K562 (cell line): ENCODE data around the gene NDUFB10. TPM values are rescaled to one million over a fixed set of nuclear protein-coding genes. Genes with fewer than 3 reads are reported as not detected.

Experiments used
- BHLHE40 ChIP-seq: IDR thresholded peaks from 2 replicates; pipeline ENCODE4 v1.6.1; 2011; ENCODE audit warnings: low read length, improper control_type of control experiment
- GTF2E2 ChIP-seq: fragments of 200-800 bp; sonication (Bioruptor generic); IDR thresholded peaks from 2 replicates; pipeline ENCODE4 v1.6.1; 2016; ENCODE audit warnings: missing genetic modification characterization, missing compliant biosample characterization
- L3MBTL2 ChIP-seq: fragments of 450-650 bp; IDR thresholded peaks from 2 replicates; pipeline ENCODE4 v1.6.1; 2016; ENCODE audit warnings: mild to moderate bottlenecking, moderate library complexity
- polyA plus RNA-seq, 8 experiments: library from polyadenylated mRNA; depleted of rRNA in 4 of 8; stranded (reverse) in 5 of 8; unstranded in 3 of 8; fragments of >200 nt; fragmentation: Nextera tagmentation in 2 of 8; fragmentation: Illumina TruSeq in 1 of 8; extraction: Ambion mirVana in 2 of 8; extraction: Trizol in 1 of 8; gene quantifications; 2 replicates each; pipeline versions ENCODE4 v1.2.1 to v1.2.3, GENCODE V29; 2011 to 2014; ENCODE audit warnings: inconsistent platforms in 1 of 8, missing spikeins in 1 of 8
- total RNA-seq, 7 experiments: library from RNA; depleted of rRNA in 6 of 7; stranded (reverse); fragments of >200 nt in 6 of 7; fragmentation: Illumina TruSeq in 2 of 7; extraction: Trizol in 2 of 7; gene quantifications; 2 replicates each; pipeline versions ENCODE4 v1.2.1 to v1.2.3, GENCODE V29; 2011 to 2021; ENCODE audit warnings: low replicate concordance in 1 of 7
- TF ChIP-seq, protein P1 (sequence below), 2 experiments: fragments of 450-650 bp in 1 of 2; sonication (generic) in 1 of 2; formaldehyde crosslinking in 1 of 2; IDR thresholded peaks; 2 replicates each; pipeline versions ENCODE4 v1.7.1 to v1.9.0; 2016 to 2022; ENCODE audit warnings: inconsistent platforms in 1 of 2, mild to moderate bottlenecking in 1 of 2, missing genetic modification reagents in 1 of 2

Gene NDUFB10
- total and polyA plus RNA-seq, 9 of the 15 experiments (the other 6 are each of a cell fraction or from before 2014, with no cell fraction given) = 69.3 to 527 (median 161) TPM

DNA sequence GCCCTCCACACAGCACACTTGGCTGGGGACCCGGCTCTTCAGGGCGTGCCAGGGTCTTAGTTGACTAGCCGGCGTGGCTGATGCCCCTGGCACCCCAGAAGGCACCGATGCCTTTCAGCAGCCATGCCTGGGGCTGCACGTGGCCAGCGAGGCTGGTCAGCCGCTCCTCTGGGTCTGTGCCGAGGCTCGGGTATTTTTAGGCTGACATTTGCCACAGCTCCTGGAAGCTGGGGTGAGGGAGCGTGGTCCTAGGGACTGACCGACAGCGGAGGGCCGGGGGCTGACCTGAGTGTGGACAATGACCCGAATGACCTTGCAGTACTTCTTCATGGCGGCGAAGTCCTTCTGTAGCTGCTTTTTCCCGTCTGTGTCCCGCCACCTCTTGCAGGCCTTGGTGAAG lies 8.8 kb upstream of the NDUFB10 start (continued):
- TF ChIP-seq, protein P1, sequence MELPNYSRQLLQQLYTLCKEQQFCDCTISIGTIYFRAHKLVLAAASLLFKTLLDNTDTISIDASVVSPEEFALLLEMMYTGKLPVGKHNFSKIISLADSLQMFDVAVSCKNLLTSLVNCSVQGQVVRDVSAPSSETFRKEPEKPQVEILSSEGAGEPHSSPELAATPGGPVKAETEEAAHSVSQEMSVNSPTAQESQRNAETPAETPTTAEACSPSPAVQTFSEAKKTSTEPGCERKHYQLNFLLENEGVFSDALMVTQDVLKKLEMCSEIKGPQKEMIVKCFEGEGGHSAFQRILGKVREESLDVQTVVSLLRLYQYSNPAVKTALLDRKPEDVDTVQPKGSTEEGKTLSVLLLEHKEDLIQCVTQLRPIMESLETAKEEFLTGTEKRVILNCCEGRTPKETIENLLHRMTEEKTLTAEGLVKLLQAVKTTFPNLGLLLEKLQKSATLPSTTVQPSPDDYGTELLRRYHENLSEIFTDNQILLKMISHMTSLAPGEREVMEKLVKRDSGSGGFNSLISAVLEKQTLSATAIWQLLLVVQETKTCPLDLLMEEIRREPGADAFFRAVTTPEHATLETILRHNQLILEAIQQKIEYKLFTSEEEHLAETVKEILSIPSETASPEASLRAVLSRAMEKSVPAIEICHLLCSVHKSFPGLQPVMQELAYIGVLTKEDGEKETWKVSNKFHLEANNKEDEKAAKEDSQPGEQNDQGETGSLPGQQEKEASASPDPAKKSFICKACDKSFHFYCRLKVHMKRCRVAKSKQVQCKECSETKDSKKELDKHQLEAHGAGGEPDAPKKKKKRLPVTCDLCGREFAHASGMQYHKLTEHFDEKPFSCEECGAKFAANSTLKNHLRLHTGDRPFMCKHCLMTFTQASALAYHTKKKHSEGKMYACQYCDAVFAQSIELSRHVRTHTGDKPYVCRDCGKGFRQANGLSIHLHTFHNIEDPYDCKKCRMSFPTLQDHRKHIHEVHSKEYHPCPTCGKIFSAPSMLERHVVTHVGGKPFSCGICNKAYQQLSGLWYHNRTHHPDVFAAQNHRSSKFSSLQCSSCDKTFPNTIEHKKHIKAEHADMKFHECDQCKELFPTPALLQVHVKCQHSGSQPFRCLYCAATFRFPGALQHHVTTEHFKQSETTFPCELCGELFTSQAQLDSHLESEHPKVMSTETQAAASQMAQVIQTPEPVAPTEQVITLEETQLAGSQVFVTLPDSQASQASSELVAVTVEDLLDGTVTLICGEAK (IDR thresholded peaks at IDR 0.05) = no peak
- TF ChIP-seq, protein P1 (CRISPR knock-in tag; IDR thresholded peaks at IDR 0.05) = no peak
- TF ChIP-seq BHLHE40 = no peak
- no peak for TF ChIP-seq GTF2E2 (tag)
- TF ChIP-seq L3MBTL2 = no peak
- TF ChIP-seq, all 486 proteins: peak for 0
